Raji (cell line): Measurements from ENCODE around the gene ING5.

Experiments
- POLR2A ChIP-seq: IDR thresholded peaks from 2 replicates; pipeline ENCODE4 v1.6.1; 2011; ENCODE audit warnings: low read depth, low read length, control low read depth; ENCODE audit not compliant: insufficient read depth

Gene ING5

GRCh38 chr2:241739177-241739576 lies 37.3 kb downstream of the ING5 start:
- TF ChIP-seq POLR2A = no peak

- no peak for TF ChIP-seq POLR2A
These were observed 37.8 kb downstream of the ING5 start for GRCh38 chr2:241739651-241740050.

GRCh38 chr2:241741016-241741415 lies 39.2 kb downstream of the ING5 start:
- no peak for TF ChIP-seq POLR2A

- no peak for TF ChIP-seq POLR2A
These were observed 40.6 kb downstream of the ING5 start for GRCh38 chr2:241742320-241742939.

GRCh38 chr2:241743620-241744019 lies 41.8 kb downstream of the ING5 start:
- TF ChIP-seq POLR2A = no peak

- TF ChIP-seq POLR2A = no peak
These were observed 42.4 kb downstream of the ING5 start for GRCh38 chr2:241744028-241744754.

- TF ChIP-seq POLR2A = no peak
These were observed 43.4 kb downstream of the ING5 start for GRCh38 chr2:241745276-241745675.

- no peak for TF ChIP-seq POLR2A
These were observed 44.2 kb downstream of the ING5 start for GRCh38 chr2:241746084-241746483.

- TF ChIP-seq POLR2A = no peak
These were observed 46.8 kb downstream of the ING5 start for GRCh38 chr2:241748468-241749256.

GRCh38 chr2:241750076-241750840 lies 48.4 kb downstream of the ING5 start:
- TF ChIP-seq POLR2A = no peak

GRCh38 chr2:241751152-241751551 lies 49.3 kb downstream of the ING5 start:
- no peak for TF ChIP-seq POLR2A

GRCh38 chr2:241751776-241752175 lies 49.9 kb downstream of the ING5 start:
- TF ChIP-seq POLR2A = no peak

- no peak for TF ChIP-seq POLR2A
These were observed 50.4 kb downstream of the ING5 start for GRCh38 chr2:241752253-241752652.

- TF ChIP-seq POLR2A = no peak
These were observed 50.9 kb downstream of the ING5 start for GRCh38 chr2:241752689-241753276.

- TF ChIP-seq POLR2A = no peak
These were observed 51.7 kb downstream of the ING5 start for GRCh38 chr2:241753493-241753892.

- no peak for TF ChIP-seq POLR2A
These were observed 52.2 kb downstream of the ING5 start for GRCh38 chr2:241754042-241754441.

- TF ChIP-seq POLR2A = no peak
These were observed 53.3 kb downstream of the ING5 start for GRCh38 chr2:241755166-241755565.
